HepG2 (cell line): ENCODE results near the gene C1orf87. TPM values are rescaled to one million over a fixed set of nuclear protein-coding genes. Genes with fewer than 3 reads are reported as not detected.

ENCODE experiments used
- ATAC-seq: fragments of 200-7000 bp; cut with Tn5 transposase; 3 replicates; pipeline ENCODE4 v1.9.1; 2020; ENCODE audit warnings: mild to moderate bottlenecking, moderate library complexity
- BruUV-seq: library from RNA; stranded (reverse); fragments of 400-500 nt; replicated peaks from 2 replicates; lab custom pipeline; 2021; lab: Mats Ljungman, UMichigan
- CTCF ChIA-PET: fragments of 300-600 bp; formaldehyde crosslinking; extraction: SDS; loops from one replicate; lab custom pipeline; 2021; ENCODE audit warnings: low total read pairs, inconsistent platforms, low intra/inter-chr PET ratio; lab: Yijun Ruan, JAX
- POLR2A ChIA-PET: fragments of 350-600 bp; sonication (Branson Sonifier 250); formaldehyde crosslinking; loops from one replicate; lab custom pipeline; 2020; ENCODE audit warnings: antibody characterized with exemption, inconsistent platforms; lab: Yijun Ruan, JAX
- DNase-seq: peaks from one replicate; pipeline ENCODE4 v3.0.0-alpha.2; 2015; ENCODE audit warnings: low spot score
- FAIRE-seq: peaks from 3 replicates; lab custom pipeline; 2011; peaks lifted over from hg19 to GRCh38; lab: Jason Lieb, UNC
- H2AFZ ChIP-seq: one replicate; pipeline ENCODE4 v1.6.1; 2011; ENCODE audit warnings: low read length, inconsistent platforms
- H3K27ac ChIP-seq: fragments of 300-600 bp; 3 replicates; pipeline ENCODE4 v1.8.0; 2011; ENCODE audit warnings: mixed run types, mild to moderate bottlenecking, mixed read lengths, low read length, inconsistent platforms; ENCODE audit not compliant: insufficient read depth; ENCODE audit errors: extremely low read length
- H3K27me3 ChIP-seq, 2 experiments: fragments of 200-600 bp in 1 of 2; 2 replicates in 1 of 2; 3 replicates in 1 of 2; pipeline versions ENCODE4 v1.6.0 to v1.8.0; 2011; ENCODE audit warnings: low read length in 2 of 2, mild to moderate bottlenecking in 2 of 2, moderate library complexity in 2 of 2, inconsistent platforms in 1 of 2; ENCODE audit not compliant: insufficient read depth in 2 of 2, control insufficient read depth in 1 of 2
- H3K36me3 ChIP-seq, 2 experiments: fragments of 200-600 bp in 1 of 2; replicated peaks in 1 of 2; 2 replicates in 1 of 2; 3 replicates in 1 of 2; pipeline versions ENCODE4 v1.5.1 to v1.8.0; 2011; ENCODE audit warnings: low read length in 2 of 2, inconsistent platforms in 1 of 2; ENCODE audit not compliant: insufficient read depth in 2 of 2, control insufficient read depth in 1 of 2
- H3K4me1 ChIP-seq: 2 replicates; pipeline ENCODE4 v1.5.1; 2012; ENCODE audit warnings: low read length, inconsistent platforms; ENCODE audit not compliant: insufficient read depth
- H3K4me2 ChIP-seq: 2 replicates; pipeline ENCODE4 v1.6.0; 2011; ENCODE audit warnings: low read depth, low read length, inconsistent platforms
- H3K4me3 ChIP-seq, 3 experiments: fragments of 200-600 bp in 1 of 3; sonication (generic), shearing (Covaris generic) in 1 of 3; replicated peaks in 1 of 3; 2 replicates each; pipeline ENCODE4 v1.5.1; 2011 to 2016; ENCODE audit warnings: low read length in 3 of 3, inconsistent platforms in 2 of 3, low read depth in 2 of 3, mild to moderate bottlenecking in 2 of 3, control low read depth in 1 of 3, mixed read lengths in 1 of 3; ENCODE audit not compliant: insufficient read depth in 1 of 3
- H3K79me2 ChIP-seq: one replicate; pipeline ENCODE4 v1.6.1; 2011; ENCODE audit warnings: low read length, inconsistent platforms; ENCODE audit not compliant: insufficient read depth
- H3K9ac ChIP-seq: 2 replicates; pipeline ENCODE4 v1.6.0; 2011; ENCODE audit warnings: mild to moderate bottlenecking, low read depth, low read length, inconsistent platforms; ENCODE audit not compliant: insufficient read depth
- H3K9me3 ChIP-seq: 2 replicates; pipeline ENCODE4 v1.5.1; 2012; ENCODE audit warnings: mild to moderate bottlenecking, low read length
- H4K20me1 ChIP-seq: 2 replicates; pipeline ENCODE4 v1.6.0; 2011; ENCODE audit warnings: inconsistent platforms, mild to moderate bottlenecking, low read length, moderate library complexity; ENCODE audit not compliant: insufficient read depth
- GLI4 ChIP-seq: sonication (generic); formaldehyde crosslinking; IDR thresholded peaks from 2 replicates; pipeline ENCODE4 v1.5.1; 2020; ENCODE audit warnings: missing genetic modification reagents, mild to moderate bottlenecking, moderate library complexity, borderline replicate concordance
- HDAC2 ChIP-seq: sonication (generic); formaldehyde crosslinking; IDR thresholded peaks from 2 replicates; pipeline ENCODE4 v1.4.0; 2020; ENCODE audit warnings: missing genetic modification reagents
- HMG20B ChIP-seq: conservative IDR thresholded peaks from 2 replicates; pipeline ENCODE4 v1.6.1; 2016; ENCODE audit warnings: missing genetic modification reagents, missing compliant biosample characterization
- HMGA1 ChIP-seq: sonication (generic); formaldehyde crosslinking; conservative IDR thresholded peaks from 2 replicates; pipeline ENCODE4 v1.4.0; 2020; ENCODE audit warnings: missing genetic modification reagents
- KAT8 ChIP-seq: IDR thresholded peaks from 2 replicates; pipeline ENCODE4 v1.6.1; 2016; ENCODE audit warnings: missing genetic modification reagents, missing compliant biosample characterization
- RNF219 ChIP-seq: sonication (generic); formaldehyde crosslinking; IDR thresholded peaks from 2 replicates; pipeline ENCODE4 v1.5.0; 2020; ENCODE audit warnings: mild to moderate bottlenecking, missing genetic modification reagents
- ZBTB26 ChIP-seq: IDR thresholded peaks from 2 replicates; pipeline ENCODE4 v1.6.1; 2016; ENCODE audit warnings: missing compliant biosample characterization, missing genetic modification reagents, borderline replicate concordance
- ZNF225 ChIP-seq: sonication (generic); formaldehyde crosslinking; IDR thresholded peaks from 2 replicates; pipeline ENCODE4 v1.4.0; 2020; ENCODE audit warnings: mild to moderate bottlenecking, missing genetic modification reagents
- ZNF230 ChIP-seq: sonication (generic); formaldehyde crosslinking; IDR thresholded peaks from 2 replicates; pipeline ENCODE4 v1.4.0; 2020; ENCODE audit warnings: mild to moderate bottlenecking, missing genetic modification reagents
- ZNF235 ChIP-seq: sonication (generic); formaldehyde crosslinking; IDR thresholded peaks from 2 replicates; pipeline ENCODE4 v1.8.1; 2023; ENCODE audit warnings: mild to moderate bottlenecking, missing genetic modification reagents, borderline replicate concordance
- ZNF251 ChIP-seq: sonication (generic); formaldehyde crosslinking; IDR thresholded peaks from 2 replicates; pipeline ENCODE4 v1.9.0; 2021; ENCODE audit warnings: mild to moderate bottlenecking, missing genetic modification reagents
- ZNF282 ChIP-seq: fragments of 450-650 bp; IDR thresholded peaks from 2 replicates; pipeline ENCODE4 v1.6.1; 2018; ENCODE audit not compliant: partially characterized antibody
- ZNF292 ChIP-seq: sonication (generic); formaldehyde crosslinking; IDR thresholded peaks from 2 replicates; pipeline ENCODE4 v1.8.1; 2022; ENCODE audit warnings: mild to moderate bottlenecking, low read depth, missing genetic modification reagents, borderline replicate concordance
- ZNF720 ChIP-seq: sonication (generic); formaldehyde crosslinking; IDR thresholded peaks from 2 replicates; pipeline ENCODE4 v1.4.0; 2020; ENCODE audit warnings: missing genetic modification reagents
- WGBS: methylation state at CpG from one replicate; pipeline ENCODE4 v1.1.6; 2017; ENCODE audit warnings: low lambda C conversion rate; 5-methylcytosine and 5-hydroxymethylcytosine counted together
- in situ Hi-C: cut with HindIII; loops from 2 replicates; pipeline ENCODE4 v1.10.0; 2017; ENCODE audit warnings: low pct_unique_long_range_greater_than_20kb; ENCODE audit not compliant: extremely low pct_ligation_motif_present
- intact Hi-C: fragments of 100-400 bp; cut with micrococcal nuclease; formaldehyde crosslinking; loops from one replicate; pipeline ENCODE4 v1.10.0; 2022; ENCODE audit not compliant: unreplicated experiment
- polyA plus RNA-seq, 8 experiments: library from polyadenylated mRNA; depleted of rRNA in 3 of 8; stranded (reverse) in 7 of 8; unstranded in 1 of 8; fragments of >200 nt; fragmentation: Illumina TruSeq in 4 of 8; extraction: Trizol in 4 of 8; gene quantifications; 2 replicates each; pipeline versions ENCODE4 v1.2.1 to v1.2.3, GENCODE V29; 2011 to 2016; ENCODE audit warnings: low read depth in 4 of 8, missing spikeins in 1 of 8, mixed read lengths in 1 of 8; ENCODE audit not compliant: insufficient read depth in 1 of 8
- total RNA-seq, 5 experiments: library from RNA; depleted of rRNA; stranded (reverse); fragments of >200 nt; fragmentation: Illumina TruSeq; extraction: Trizol; gene quantifications; 2 replicates each; pipeline ENCODE4 v1.2.3, GENCODE V29; 2016; ENCODE audit warnings: low read depth in 1 of 5

Gene C1orf87
- total and polyA plus RNA-seq, 2 of the 13 experiments (the other 11 are each of a cell fraction or from before 2014, with no cell fraction given), result not detected

- ChIA-PET CTCF (no interaction called here), POLR2A (no interaction called here)
- no peaks in the 10 kb centered on the region for H3K36me3 ChIP-seq
- ATAC-seq (no peak), DNase-seq (no peak), FAIRE-seq (no peak)
- no peak overlapping the region for H2AFZ ChIP-seq
- no peak overlapping the region for H3K27ac ChIP-seq
- H3K4me3 ChIP-seq, result no peak overlapping the region
- no peaks in the 10 kb centered on the region for H3K4me1 ChIP-seq
- H3K4me2 ChIP-seq, result no peak overlapping the region
- no peak overlapping the region for H3K9ac ChIP-seq
- no peaks in the 10 kb centered on the region for H4K20me1 ChIP-seq
- no TSS peak for BruUV-seq
- no peaks in the 10 kb centered on the region for H3K27me3 ChIP-seq
- H3K79me2 ChIP-seq, result no peaks in the 10 kb centered on the region
- TF ChIP-seq HDAC2 (CRISPR knock-in tag) (no peak), RNF219 (no peak), ZNF230 (CRISPR knock-in tag) (no peak), HMG20B (CRISPR knock-in tag) (no peak), ZNF292 (no peak), KAT8 (no peak), ZNF282 (no peak), ZNF720 (no peak), ZNF251 (CRISPR knock-in tag) (no peak), HMGA1 (CRISPR knock-in tag) (no peak), GLI4 (CRISPR knock-in tag) (no peak), ZNF225 (no peak), ZNF235 (no peak), ZBTB26 (no peak)
- H3K9me3 ChIP-seq, result no peaks in the 10 kb centered on the region
- intact Hi-C loops, result no loop called here
- in situ Hi-C loops, result no loop called here
- 3% methylated on average over 3 of the region's 3 CpGs for WGBS
These were observed 42.4 kb downstream of the C1orf87 start for GRCh38 chr1:60031146-60031545.
